ENCODE measurements around the gene RBPMS2. TPM values are rescaled to one million over a fixed set of nuclear protein-coding genes. Genes with fewer than 3 reads are reported as not detected.

RBPMS2 gene
- total RNA-seq, 1 donor from 2014 or later: 3.7 TPM

- no peaks in the 10 kb centered on the region for H3K27me3 ChIP-seq
- intact Hi-C loops (cut with DNase I): loop anchor here (2.0 kb wide), 1 partner anchor 41 kb away; no protein-coding TSS in a partner anchor
- no peaks in the 10 kb centered on the region for H3K9me3 ChIP-seq
- no peaks in the 10 kb centered on the region for H3K36me3 ChIP-seq
- no peak overlapping the region for H3K4me3 ChIP-seq
- H3K4me1 ChIP-seq: no peaks in the 10 kb centered on the region
- H3K27ac ChIP-seq: no peak overlapping the region
- DNase-seq (ENCODE audit: extremely low spot score in 2 of 2): no peak
- TF ChIP-seq POLR2AphosphoS5 (IDR thresholded peaks at IDR 0.05; ENCODE audit: insufficient read depth in 1 of 2, low read depth in 1 of 2): no peak
- no peak for TF ChIP-seq POLR2A (IDR thresholded peaks at IDR 0.05)
- no peak for TF ChIP-seq CTCF (IDR thresholded peaks at IDR 0.05)
Observed at GRCh38 chr15:64730151-64730550, 45.2 kb downstream of the RBPMS2 start.

DNA sequence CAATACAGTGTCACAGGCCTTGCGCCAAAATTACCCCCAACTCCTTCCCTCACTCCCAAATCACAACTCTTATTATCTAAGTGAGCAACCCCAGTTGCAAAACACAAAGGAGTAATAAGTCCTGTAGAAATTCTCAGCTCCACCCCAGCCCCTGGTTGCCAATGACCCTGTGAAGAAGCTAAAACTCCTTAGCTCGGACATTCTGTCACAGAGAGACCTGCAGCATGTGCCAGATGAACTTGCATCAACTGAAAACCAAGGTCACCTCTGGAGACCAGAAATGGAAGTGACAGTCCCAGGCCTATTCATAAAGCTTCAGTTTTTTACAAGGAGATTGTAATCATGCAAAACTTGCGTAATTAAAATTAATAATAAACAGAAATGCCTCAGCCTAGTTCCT, 55.2 kb downstream of the RBPMS2 start:
- Histone ChIP-seq H3K9me3 (no peaks in the 10 kb centered on the region), H3K27ac (no peak overlapping the region)
- no peak for DNase-seq (ENCODE audit: extremely low spot score in 2 of 2)

GRCh38 chr15:64717735-64718495, 57.5 kb downstream of the RBPMS2 start:
- H3K27me3 ChIP-seq: no peaks in the 10 kb centered on the region
- H3K36me3 ChIP-seq: no peaks in the 10 kb centered on the region
- no peaks in the 10 kb centered on the region for H3K9me3 ChIP-seq
- intact Hi-C loops (cut with DNase I): no loop called here
- no peak overlapping the region for H3K4me3 ChIP-seq
- TF ChIP-seq POLR2A (IDR thresholded peaks at IDR 0.05) (no peak), CTCF (IDR thresholded peaks at IDR 0.05) (no peak), POLR2AphosphoS5 (IDR thresholded peaks at IDR 0.05; ENCODE audit: insufficient read depth in 1 of 2, low read depth in 1 of 2) (no peak)
- no peak for DNase-seq (ENCODE audit: extremely low spot score in 2 of 2)
- peak overlapping the region; percentile 65 for H3K27ac ChIP-seq
- peaks cover 11% of the 10 kb centered on the region for H3K4me1 ChIP-seq

More for the DNA sequence above, 55.2 kb downstream of the RBPMS2 start:
- H3K4me3 ChIP-seq: no peak overlapping the region
- peaks cover 11% of the 10 kb centered on the region for H3K4me1 ChIP-seq
- H3K36me3 ChIP-seq: no peaks in the 10 kb centered on the region
- no peaks in the 10 kb centered on the region for H3K27me3 ChIP-seq
- intact Hi-C loops (cut with DNase I): no loop called here
- TF ChIP-seq POLR2AphosphoS5 (IDR thresholded peaks at IDR 0.05; ENCODE audit: insufficient read depth in 1 of 2, low read depth in 1 of 2): no peak
- TF ChIP-seq CTCF (IDR thresholded peaks at IDR 0.05): no peak
- TF ChIP-seq POLR2A (IDR thresholded peaks at IDR 0.05): no peak

- Histone ChIP-seq H3K9me3 (no peaks in the 10 kb centered on the region), H3K36me3 (no peaks in the 10 kb centered on the region), H3K4me1 (peaks cover 11% of the 10 kb centered on the region), H3K4me3 (no peak overlapping the region), H3K27ac (no peak overlapping the region), H3K27me3 (no peaks in the 10 kb centered on the region)
- TF ChIP-seq CTCF (IDR thresholded peaks at IDR 0.05) (no peak), POLR2A (IDR thresholded peaks at IDR 0.05) (no peak), POLR2AphosphoS5 (IDR thresholded peaks at IDR 0.05; ENCODE audit: insufficient read depth in 1 of 2, low read depth in 1 of 2) (no peak)
- DNase-seq (ENCODE audit: extremely low spot score in 2 of 2): no peak
- intact Hi-C loops (cut with DNase I): no loop called here
Observed at GRCh38 chr15:64717130-64717529, 58.3 kb downstream of the RBPMS2 start.

GRCh38 chr15:64716452-64716851, 58.9 kb downstream of the RBPMS2 start:
- no peak for DNase-seq (ENCODE audit: extremely low spot score in 2 of 2)
- H3K27ac ChIP-seq: no peak overlapping the region
- no peak overlapping the region for H3K4me3 ChIP-seq
- peaks cover 11% of the 10 kb centered on the region for H3K4me1 ChIP-seq
- no peaks in the 10 kb centered on the region for H3K36me3 ChIP-seq
- TF ChIP-seq POLR2A (IDR thresholded peaks at IDR 0.05) (no peak), CTCF (IDR thresholded peaks at IDR 0.05) (no peak), POLR2AphosphoS5 (IDR thresholded peaks at IDR 0.05; ENCODE audit: insufficient read depth in 1 of 2, low read depth in 1 of 2) (no peak)
- H3K27me3 ChIP-seq: no peaks in the 10 kb centered on the region
- H3K9me3 ChIP-seq: no peaks in the 10 kb centered on the region
- intact Hi-C loops (cut with DNase I): no loop called here
